ENCODE data around the gene PDS5A. TPM values are rescaled to one million over a fixed set of nuclear protein-coding genes. Genes with fewer than 3 reads are reported as not detected.

Gene PDS5A
- total and polyA plus RNA-seq, 2 of the 13 experiments (the other 11 are each of a cell fraction or from before 2014, with no cell fraction given): 31.8 to 57.0 TPM

- Histone ChIP-seq H3K27ac (ENCODE audit: extremely low read length, insufficient read depth, low read length) (no peak overlapping the region), H3K27me3 (ENCODE audit: control insufficient read depth in 1 of 2, insufficient read depth in 2 of 2, low read length in 2 of 2) (no peaks in the 10 kb centered on the region), H3K9ac (ENCODE audit: insufficient read depth, low read depth, low read length) (no peak overlapping the region), H3K4me2 (ENCODE audit: low read depth, low read length) (no peak overlapping the region), H3K36me3 (replicated peaks in 1 of 2; ENCODE audit: control insufficient read depth in 1 of 2, insufficient read depth in 2 of 2, low read length in 2 of 2) (peaks cover 22 to 76% of the 10 kb centered on the region in 2 experiments), H3K9me3 (ENCODE audit: low read length) (no peaks in the 10 kb centered on the region), H4K20me1 (ENCODE audit: insufficient read depth, low read length) (no peaks in the 10 kb centered on the region), H3K4me1 (ENCODE audit: insufficient read depth, low read length) (no peaks in the 10 kb centered on the region), H3K79me2 (ENCODE audit: insufficient read depth, low read length) (no peaks in the 10 kb centered on the region), H3K4me3 (replicated peaks in 1 of 3; ENCODE audit: insufficient read depth in 1 of 3, low read depth in 2 of 3, low read length in 3 of 3) (no peak overlapping the region), H2AFZ (ENCODE audit: low read length) (no peak overlapping the region)
- no peak for DNase-seq (ENCODE audit: low spot score)
- CTCF ChIA-PET (ENCODE audit: low intra/inter-chr PET ratio, low total read pairs): no interaction called here
- intact Hi-C loops (cut with micrococcal nuclease; ENCODE audit: unreplicated experiment): no loop called here
- no TSS peak for BruUV-seq (replicated peaks)
- no peak for FAIRE-seq
- TF ChIP-seq ZMYM4 (CRISPR knock-in tag; IDR thresholded peaks at IDR 0.05): no peak
- TF ChIP-seq FOXA1 (IDR thresholded peaks at IDR 0.05): no peak
- TF ChIP-seq FOXA1 (CRISPR knock-in tag; IDR thresholded peaks at IDR 0.05): no peak
- TF ChIP-seq FOXC1 (CRISPR knock-in tag; IDR thresholded peaks at IDR 0.05; ENCODE audit: borderline replicate concordance): no peak
- TF ChIP-seq MATR3 (CRISPR knock-in tag; IDR thresholded peaks at IDR 0.05): no peak
- no peak for TF ChIP-seq GLMP (CRISPR knock-in tag; IDR thresholded peaks at IDR 0.05; ENCODE audit: borderline replicate concordance)
- no peak for TF ChIP-seq MLXIP (CRISPR knock-in tag; IDR thresholded peaks at IDR 0.05; ENCODE audit: borderline replicate concordance)
- TF ChIP-seq ZNF614 (CRISPR knock-in tag; IDR thresholded peaks at IDR 0.05; ENCODE audit: borderline replicate concordance): no peak
- in situ Hi-C loops (cut with HindIII; ENCODE audit: extremely low pct_ligation_motif_present, low pct_unique_long_range_greater_than_20kb): no loop called here
- POLR2A ChIA-PET: no interaction called here
- no peak for ATAC-seq
- 95% methylated on average over 3 of the region's 3 CpGs for WGBS (ENCODE audit: low lambda C conversion rate)
These were observed 78.4 kb downstream of the PDS5A start for GRCh38 chr4:39899291-39899690.

All from HepG2 (cell line).